HT1080 (cell line): ENCODE results near the gene FMO3. TPM values are rescaled to one million over a fixed set of nuclear protein-coding genes. Genes with fewer than 3 reads are reported as not detected.

ENCODE experiments used
- DNase-seq: peaks from one replicate; pipeline ENCODE4 v3.0.0-alpha.2; 2015; ENCODE audit warnings: low read depth
- polyA plus RNA-seq, 2 experiments: library from polyadenylated mRNA; depleted of rRNA; stranded (reverse); fragments of >200 nt; gene quantifications; 2 replicates each; pipeline ENCODE4 v1.2.3, GENCODE V29; 2015
- total RNA-seq: library from RNA; depleted of rRNA; stranded (reverse); fragments of >200 nt; shearing (Covaris generic); gene quantifications from 2 replicates; pipeline ENCODE4 v1.2.3, GENCODE V29; 2014; rRNA removed

Gene FMO3
- 0.10 TPM in 1 of 2 replicates, not detected in the other for total RNA-seq
- polyA plus RNA-seq (2015; cell fraction: cytosol; rRNA removed) = not detected in 2 replicates
- polyA plus RNA-seq (2015; cell fraction: nucleus; rRNA removed) = not detected in 2 replicates

DNA sequence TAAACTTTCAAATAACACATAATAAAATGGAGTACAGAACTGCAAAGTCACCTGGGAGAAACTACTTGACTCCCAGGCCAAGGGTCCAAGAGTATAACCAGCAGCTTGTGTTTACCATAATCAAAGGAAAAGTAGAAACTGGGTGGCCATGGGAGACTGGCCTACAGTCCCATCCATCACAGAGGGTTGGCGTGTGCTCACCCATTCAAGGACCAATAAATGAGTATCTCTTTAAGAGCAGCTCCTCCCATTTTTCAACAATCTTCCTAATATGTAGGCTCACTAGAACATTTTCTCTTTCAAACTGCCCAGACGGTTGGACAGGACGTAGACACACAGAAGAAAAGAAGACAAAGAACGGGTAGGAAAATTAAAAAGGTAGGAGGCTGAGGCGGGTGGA, at the start of gene FMO3:
Gene FMO3, plus strand, starts transcription at position 302 of the 400 bp plus-strand sequence. CDS start 1,754 bp downstream, outside the sequence.
- no peak for DNase-seq

DNA sequence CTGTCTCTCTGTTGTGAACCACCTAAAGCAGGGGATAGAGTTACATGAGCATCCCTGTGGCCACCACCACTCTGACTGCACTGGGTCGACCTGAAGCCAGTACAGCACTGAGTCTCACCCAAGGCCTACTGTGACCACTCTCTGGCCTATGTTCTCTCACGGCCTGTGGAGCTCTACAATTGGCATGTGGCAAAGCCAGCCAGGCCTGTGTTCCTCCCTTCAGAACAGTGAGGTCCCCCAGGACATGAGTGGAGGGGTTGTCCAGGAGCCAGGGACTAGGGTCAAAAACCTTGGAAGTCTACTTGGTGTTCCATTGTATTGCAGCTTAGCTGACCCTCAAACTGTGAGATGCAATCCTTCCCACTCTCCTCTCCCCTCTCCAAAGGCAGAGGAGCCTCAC, 42.7 kb upstream of the FMO3 start:
- no peak for DNase-seq

DNA sequence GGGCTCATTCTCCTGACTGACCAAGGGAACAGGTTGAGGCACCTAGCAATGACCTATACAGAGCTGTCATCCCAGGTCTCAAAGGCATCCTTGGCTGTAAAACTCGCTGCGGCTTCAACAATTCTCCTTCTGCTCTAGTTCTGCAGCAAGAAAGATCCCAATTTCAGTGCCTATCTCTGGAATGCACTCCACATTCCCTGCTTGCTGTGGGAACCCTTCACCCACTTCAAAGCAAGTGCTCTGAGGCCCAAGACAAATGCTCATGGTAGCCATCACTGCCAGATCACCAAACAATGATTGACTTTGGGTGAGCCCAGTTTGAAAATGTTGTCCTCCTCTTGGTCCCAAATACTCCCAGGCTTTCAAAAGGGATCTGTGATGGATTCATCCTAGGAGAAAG, 37.7 kb upstream of the FMO3 start:
- no peak for DNase-seq

DNA sequence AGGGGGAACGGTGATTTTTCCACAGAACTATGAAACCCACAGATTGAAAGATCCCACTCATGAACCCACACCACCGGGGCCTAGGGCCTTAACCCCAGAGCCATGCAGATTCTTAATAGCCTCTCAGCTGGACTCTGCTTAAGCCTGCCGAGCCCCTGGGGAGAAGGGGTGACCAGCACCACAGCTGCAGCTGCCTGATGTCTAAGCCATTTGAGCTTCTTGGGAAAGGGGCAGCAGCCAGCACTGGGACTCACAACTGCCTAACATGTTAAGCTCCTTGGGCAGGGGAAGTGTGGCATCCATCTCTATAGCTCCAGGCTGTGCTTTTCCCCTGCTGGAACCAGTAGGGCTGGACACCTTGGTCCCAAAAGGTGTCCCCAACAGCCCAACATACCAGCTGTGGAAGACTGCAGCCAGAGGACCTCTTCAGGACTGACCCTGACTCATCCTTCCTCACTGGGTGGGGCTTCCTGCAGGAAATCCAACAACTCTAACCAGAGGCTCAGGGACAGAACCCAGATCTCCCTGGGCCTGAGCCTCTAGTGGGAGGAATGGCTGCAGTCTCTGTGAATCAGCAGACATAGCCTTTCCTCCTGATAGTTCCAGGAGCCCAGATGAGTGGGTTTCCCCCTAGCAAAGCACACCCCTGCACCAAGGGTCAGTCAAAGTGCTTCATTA, 34.6 kb upstream of the FMO3 start:
- DNase-seq = peak; percentile 64

DNA sequence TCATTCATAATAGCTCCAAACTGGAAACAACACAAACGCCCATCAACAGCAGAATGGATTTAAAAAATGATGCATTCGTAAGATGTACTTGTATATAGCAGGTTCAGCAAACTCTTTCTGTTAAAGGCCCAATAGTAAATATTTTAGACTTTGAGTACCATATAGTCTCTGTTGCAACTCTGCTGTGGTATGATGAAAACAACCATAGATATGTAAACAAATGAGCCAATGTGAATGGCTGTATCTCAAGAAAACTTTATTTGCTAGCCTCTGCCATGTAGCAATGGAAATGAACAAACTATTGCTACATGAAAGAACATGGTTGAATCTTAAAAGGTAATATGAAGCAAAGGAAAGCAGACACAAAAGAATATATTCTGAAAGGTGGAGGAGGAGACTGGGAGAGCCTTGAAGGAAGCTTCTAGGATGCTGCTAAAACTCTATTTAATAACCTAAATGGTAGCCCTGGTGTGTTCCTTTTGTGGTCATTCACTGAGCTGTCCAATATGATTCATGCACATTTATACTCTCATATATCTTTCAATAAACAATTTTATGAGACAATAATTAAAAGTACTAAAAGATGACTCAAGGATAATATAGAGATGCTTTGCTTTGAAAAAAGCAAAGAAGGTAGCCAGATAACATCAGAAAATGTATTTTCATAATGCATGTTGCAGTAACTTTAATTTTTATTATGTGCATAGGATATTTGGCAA, 29.1 kb upstream of the FMO3 start:
- no peak for DNase-seq

DNA sequence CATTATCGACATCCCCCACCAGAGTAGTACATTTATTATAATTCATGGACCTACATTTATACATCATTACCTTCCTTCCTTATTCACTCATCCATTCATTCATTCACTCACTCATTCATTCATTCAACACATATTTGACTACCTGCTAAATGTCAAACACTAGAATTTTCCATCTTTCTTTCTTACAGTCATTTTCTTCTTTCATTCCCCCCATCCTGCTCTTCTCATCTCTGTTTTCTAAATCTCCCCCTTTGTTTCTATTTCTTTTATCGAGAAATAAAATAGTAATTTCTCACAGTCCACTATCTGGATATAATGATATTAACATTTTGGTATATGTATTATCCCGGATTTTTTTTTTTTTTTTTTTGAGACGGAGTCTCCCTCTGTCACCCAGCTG, 27.8 kb upstream of the FMO3 start:
- DNase-seq = no peak

DNA sequence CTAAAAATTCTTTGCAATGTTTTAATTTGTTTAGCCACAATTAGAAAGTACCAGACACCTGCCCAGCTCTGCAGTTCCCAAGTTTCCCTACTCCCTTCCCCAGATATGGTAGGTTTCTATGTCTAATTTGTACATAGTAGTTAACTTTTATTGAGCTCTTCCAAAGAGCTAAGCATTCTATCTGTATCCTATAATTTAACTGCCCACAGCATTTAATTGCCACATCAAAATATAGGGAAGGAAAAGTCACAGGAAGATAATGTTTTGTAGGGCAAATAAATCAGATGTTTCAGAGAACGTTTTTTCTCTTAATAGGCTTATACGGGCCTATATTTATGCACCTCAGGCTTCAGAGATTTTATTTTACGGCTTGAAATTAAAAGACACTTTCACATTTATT, 15.7 kb upstream of the FMO3 start:
- DNase-seq = no peak

DNA sequence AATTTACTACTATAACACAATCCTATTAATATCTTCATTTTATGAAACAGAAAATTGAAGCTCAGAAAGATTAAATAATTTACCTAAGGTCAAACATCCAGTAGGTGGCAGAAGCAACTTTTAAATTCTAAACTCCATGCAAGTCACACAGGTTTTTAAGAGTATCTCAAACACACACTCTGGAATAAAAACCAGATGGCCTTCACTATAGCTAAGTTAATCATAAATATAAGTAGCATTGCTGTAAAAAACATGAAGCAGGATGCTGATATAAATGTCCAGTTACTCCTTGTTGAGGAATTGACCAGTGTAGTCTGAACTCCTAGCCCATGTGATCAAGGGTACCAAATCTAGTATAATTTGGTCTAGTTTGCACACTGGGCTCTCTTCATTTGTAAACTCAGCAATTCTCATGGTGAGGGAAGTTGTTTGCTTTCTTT, 9.4 kb upstream of the FMO3 start:
- DNase-seq = peak; percentile 18

DNA sequence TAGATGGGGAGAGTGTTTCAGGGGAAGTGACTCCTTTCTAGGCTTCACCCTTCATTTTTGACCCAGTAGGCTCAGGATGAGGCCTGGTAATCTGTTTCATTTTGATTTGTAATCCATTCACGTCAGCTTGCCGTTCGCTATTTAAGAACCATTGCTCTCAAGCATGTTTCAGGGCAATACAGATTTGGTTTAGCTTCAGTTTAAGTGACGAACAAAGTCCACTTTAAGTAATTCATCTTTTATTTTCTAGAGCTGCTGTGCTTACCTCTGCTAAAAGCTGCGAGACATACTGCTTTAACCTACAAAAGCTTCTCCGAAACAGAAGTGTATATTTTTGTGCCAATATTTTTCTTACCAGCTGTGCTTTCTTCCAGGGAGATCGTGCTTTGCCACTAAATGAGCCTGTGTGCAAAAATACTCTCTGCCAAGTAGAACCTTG, 8.9 kb upstream of the FMO3 start:
- DNase-seq = no peak

DNA sequence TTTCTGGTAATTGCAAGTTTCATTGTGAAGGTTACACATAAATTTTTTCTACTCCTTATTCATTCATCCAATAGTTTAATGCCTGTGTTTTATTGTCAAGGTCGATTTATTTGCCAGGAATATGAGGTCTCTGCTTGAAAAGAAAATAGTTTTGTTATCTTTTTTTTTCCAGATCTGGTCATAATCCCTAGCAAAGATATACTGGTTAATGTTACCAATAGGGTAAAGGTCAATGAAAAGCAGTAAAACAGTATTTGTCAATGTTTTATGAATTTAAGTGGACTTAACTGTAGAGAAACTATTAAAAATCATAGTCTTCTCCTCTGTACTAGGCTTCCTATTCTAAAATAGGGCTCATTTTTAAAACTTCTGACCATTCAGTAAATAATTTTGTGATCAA, 8.1 kb upstream of the FMO3 start:
- DNase-seq = no peak

DNA sequence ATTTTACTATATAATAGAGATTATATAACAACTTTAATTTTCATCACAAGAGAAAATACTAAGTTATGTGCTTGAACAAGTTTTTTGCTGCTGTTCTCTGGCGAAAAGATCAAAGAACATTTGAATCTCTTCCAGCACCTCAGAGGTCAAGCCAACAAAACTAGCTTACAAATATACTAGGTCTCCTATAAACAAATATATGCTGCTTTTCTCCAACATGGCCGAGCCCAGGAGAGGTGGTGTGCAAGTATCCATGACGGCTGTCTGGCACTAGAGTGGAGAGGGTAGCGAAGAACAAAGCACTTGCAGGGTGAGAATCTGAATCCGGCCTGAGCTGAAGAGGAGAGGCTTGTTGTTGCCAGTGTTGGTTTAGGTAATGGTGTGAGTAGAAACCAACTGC, 7.5 kb upstream of the FMO3 start:
- no peak for DNase-seq

DNA sequence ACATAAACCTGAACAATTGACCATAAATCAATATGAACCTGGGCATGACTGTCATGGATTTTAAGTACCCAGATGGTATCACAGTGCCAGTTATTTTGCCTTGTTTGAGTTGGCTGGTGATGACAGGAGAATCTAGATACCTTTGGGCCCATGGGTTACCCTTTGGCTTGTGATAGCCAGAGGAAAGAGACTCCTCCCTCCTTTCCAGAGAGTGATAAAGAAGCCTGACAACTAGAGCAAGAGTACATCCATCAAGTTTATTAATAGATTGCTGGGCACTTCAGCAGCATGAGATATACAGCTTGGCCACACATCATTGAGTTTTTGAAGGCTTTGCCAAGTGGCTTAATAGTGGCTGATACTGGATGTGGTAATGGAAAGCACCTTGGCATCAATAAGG, 6.6 kb upstream of the FMO3 start:
- no peak for DNase-seq

DNA sequence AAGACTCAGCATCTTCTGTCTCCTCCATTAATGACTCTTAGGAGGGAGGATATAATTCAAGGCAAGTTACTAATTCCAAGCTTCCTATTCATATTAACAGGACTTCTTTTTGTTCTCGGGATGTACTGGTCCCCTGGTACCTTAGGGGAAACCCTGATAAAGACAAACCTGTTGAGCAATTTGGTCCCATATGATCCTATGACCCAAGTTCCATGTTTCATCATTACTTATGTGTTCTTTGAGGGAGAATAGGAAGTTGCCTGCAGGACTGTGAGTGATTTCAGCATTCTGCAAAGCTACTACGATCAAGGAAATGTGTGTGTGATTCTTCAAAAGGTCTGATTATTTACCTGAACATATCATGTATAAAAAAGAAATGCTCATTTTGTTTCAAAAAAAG, 5.8 kb upstream of the FMO3 start:
- no peak for DNase-seq

DNA sequence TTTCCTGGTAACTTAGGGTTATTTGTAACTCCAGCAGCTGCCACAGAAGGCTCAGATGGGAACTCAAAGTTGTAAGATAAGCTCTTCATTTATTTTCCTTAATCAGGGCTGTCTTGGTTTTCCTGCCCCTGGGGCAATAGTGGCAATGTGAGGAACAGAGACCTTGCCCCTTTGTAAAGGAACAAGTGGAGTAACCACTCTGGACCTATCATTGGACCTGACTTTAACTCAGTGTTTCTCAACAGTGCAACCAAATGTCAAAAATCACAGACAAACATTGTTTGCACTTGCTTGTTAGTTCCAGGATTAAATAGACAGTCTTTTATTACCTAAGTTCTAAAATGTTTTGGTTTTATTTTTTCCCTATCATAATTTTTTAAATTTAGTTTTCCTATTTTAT, 2.8 kb upstream of the FMO3 start:
- no peak for DNase-seq

DNA sequence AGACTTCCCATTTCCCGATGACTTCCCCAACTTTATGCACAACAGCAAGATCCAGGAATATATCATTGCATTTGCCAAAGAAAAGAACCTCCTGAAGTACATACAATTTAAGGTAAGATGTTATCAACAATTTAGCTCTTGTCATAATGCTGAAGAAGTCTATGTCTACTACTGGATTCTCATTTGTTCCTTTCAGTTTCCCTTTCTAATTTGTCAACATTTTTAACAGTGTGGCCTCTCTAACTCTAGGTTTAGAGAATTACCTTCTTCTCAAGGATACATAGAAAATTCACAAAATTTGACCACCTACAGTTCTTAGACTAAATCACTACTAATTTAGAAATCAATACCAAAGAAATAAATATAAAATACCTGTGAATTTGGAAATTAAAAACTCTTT, 13.2 kb downstream of the FMO3 start:
- DNase-seq = no peak

DNA sequence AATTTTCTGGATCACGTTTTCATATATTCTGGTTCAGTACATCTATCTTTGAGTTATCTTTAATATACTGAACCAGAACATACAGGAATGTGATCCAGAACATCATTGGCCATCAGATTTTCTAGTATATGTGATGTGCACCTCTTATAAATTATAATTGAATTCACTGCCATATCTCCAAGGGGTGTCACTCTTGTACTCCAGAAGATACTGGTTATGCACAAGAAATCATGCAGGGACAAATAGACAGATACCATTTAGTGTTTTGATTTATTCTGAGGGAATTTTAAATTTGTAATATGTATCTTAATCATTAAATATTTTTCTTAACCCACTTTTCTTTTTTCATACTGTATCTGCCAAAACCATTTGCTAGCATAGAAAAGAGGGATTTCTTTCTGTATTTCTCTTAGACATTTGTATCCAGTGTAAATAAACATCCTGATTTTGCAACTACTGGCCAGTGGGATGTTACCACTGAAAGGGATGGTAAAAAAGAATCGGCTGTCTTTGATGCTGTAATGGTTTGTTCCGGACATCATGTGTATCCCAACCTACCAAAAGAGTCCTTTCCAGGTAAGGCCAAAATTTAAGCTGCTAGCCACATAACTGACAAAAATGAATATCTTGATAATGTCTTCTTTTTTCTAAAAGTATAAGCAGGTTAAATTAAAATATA, 16.7 kb downstream of the FMO3 start:
- no peak for DNase-seq

DNA sequence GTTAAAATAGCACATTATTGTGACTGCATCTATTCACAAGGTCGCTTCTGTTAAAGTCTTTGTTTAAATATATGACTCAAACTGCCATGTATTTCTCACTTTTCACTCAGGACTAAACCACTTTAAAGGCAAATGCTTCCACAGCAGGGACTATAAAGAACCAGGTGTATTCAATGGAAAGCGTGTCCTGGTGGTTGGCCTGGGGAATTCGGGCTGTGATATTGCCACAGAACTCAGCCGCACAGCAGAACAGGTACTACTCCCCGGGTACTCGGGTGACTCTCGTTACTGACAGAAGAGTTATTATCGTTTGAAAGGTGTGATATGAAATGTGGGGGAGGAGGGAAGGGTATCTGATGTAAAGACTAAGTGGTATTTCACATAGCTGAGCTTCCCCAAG, 17.3 kb downstream of the FMO3 start:
- no peak for DNase-seq

DNA sequence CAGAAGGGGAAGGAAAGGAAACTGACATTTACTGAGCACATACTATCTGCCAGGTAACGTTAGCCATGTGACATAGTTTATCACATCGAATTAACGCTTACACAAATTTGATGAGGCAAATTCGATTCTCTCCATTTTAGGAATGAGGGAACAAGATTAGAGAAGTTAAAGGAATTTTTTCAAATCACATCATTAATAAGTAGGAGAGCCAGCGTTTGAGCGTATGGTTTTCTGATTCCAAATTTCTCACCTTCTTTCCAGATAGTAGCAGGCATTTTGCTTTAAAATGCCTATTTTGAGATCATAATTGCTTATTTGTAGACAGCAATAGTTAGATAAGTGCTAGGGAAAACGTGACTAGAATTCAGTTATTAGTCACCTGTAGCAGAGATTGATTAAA, 19.3 kb downstream of the FMO3 start:
- no peak for DNase-seq

DNA sequence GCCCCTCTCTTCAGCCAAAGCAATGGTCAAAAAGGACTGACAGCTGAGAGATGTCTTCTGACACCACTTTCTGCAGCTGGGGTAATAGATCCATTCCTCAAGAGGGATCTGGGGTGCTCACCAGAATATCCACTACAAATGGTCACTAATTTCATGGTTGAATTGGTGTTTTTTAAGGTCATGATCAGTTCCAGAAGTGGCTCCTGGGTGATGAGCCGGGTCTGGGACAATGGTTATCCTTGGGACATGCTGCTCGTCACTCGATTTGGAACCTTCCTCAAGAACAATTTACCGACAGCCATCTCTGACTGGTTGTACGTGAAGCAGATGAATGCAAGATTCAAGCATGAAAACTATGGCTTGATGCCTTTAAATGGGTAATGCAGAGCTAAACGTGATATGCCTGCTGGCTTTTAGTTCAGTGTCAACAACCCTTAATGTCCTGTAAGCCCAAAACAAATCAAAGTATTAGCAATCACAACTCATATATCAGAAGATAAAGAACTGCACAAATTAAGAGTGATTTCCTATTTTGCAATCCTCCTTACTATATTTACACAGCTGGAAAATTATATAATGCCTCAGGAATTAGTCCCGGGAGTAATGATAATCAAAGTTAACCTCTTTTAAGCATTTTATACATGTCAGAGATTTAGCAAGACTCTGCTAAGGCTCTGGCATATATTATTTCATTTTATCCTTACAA, 20.1 kb downstream of the FMO3 start:
- no peak for DNase-seq

DNA sequence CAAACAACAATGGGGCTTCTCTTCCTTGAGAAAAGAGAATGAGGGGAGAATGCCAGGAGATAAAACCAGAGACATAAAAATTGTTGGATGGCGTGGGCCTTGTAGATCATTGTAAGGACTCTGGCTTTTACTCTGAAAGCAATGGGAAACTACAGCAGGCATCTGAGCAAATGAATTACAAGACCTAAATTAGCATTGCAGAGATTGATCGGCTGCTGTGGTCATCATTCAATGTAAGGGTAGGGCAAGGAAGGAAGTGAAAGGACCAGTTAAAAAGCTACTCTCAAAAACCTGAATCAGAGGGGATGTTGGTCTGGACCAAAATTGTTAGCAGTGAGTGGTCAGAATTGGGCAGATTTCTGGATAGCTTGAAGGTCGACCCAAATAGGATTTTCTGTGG, 21.4 kb downstream of the FMO3 start:
- no peak for DNase-seq

DNA sequence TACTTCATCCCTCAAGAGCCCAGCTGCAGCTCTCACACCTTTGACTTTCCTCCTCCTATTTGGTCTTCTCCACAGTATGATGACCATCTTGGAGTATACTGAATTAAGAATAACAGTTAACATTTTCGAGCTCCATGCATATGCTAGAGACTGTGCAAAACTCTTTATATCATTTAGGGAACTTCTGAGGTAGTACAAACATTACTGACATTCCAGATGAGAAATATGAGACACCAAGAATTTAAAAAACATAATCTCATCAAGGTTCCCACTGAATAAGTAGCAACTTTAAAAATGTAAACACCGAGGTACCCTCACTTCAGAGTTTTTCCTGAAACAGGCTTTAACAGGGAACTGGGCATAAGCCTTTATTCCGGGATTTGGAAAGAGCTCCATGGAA, 22.7 kb downstream of the FMO3 start:
- DNase-seq = no peak
